Measurements from ENCODE around the gene IFT43.
A peak's percentile ranks its signal among the peaks of the same experiment; 100 is the strongest.

The IFT43 gene

GRCh38 chr14:76055330-76055729 lies 69.8 kb downstream of the IFT43 start:
- no peak for DNase-seq (ENCODE audit: low spot score)
- TF ChIP-seq CTCF (IDR thresholded peaks at IDR 0.05; ENCODE audit: extremely low read depth, insufficient read depth, missing control alignments) = no peak
- in situ Hi-C loops (cut with MboI; ENCODE audit: low pct_unique_long_range_greater_than_20kb, low sequenced_read_pairs, unreplicated experiment) = loop anchor here (10.0 kb wide), 1 partner anchor 299 kb away; no protein-coding TSS in a partner anchor

GRCh38 chr14:76056128-76056527 lies 70.6 kb downstream of the IFT43 start:
- in situ Hi-C loops (cut with MboI; ENCODE audit: low pct_unique_long_range_greater_than_20kb, low sequenced_read_pairs, unreplicated experiment) = loop anchor here (10.0 kb wide), 1 partner anchor 299 kb away; no protein-coding TSS in a partner anchor
- no peak for DNase-seq (ENCODE audit: low spot score)

GRCh38 chr14:76057914-76058313 lies 72.4 kb downstream of the IFT43 start:
- in situ Hi-C loops (cut with MboI; ENCODE audit: low pct_unique_long_range_greater_than_20kb, low sequenced_read_pairs, unreplicated experiment) = loop anchor here (10.0 kb wide), 1 partner anchor 297 kb away; no protein-coding TSS in a partner anchor
- DNase-seq (ENCODE audit: low spot score) = no peak
- TF ChIP-seq CTCF (IDR thresholded peaks at IDR 0.05; ENCODE audit: extremely low read depth, insufficient read depth, missing control alignments) = no peak

More at GRCh38 chr14:76056128-76056527, 70.6 kb downstream of the IFT43 start:
- peak; percentile 36 for TF ChIP-seq CTCF (IDR thresholded peaks at IDR 0.05; ENCODE audit: extremely low read depth, insufficient read depth, missing control alignments)

- in situ Hi-C loops (cut with MboI; ENCODE audit: low pct_unique_long_range_greater_than_20kb, low sequenced_read_pairs, unreplicated experiment) = no loop called here
- no peak for TF ChIP-seq CTCF (IDR thresholded peaks at IDR 0.05; ENCODE audit: extremely low read depth, insufficient read depth, missing control alignments)
- no peak for DNase-seq (ENCODE audit: low spot score)
Observed at GRCh38 chr14:76063327-76063726, 77.8 kb downstream of the IFT43 start.

GRCh38 chr14:76065519-76065918 lies 80.0 kb downstream of the IFT43 start:
- in situ Hi-C loops (cut with MboI; ENCODE audit: low pct_unique_long_range_greater_than_20kb, low sequenced_read_pairs, unreplicated experiment) = no loop called here
- no peak for TF ChIP-seq CTCF (IDR thresholded peaks at IDR 0.05; ENCODE audit: extremely low read depth, insufficient read depth, missing control alignments)

GRCh38 chr14:76067536-76067935 lies 82.0 kb downstream of the IFT43 start:
- in situ Hi-C loops (cut with MboI; ENCODE audit: low pct_unique_long_range_greater_than_20kb, low sequenced_read_pairs, unreplicated experiment) = no loop called here
- DNase-seq (ENCODE audit: low spot score) = no peak
- TF ChIP-seq CTCF (IDR thresholded peaks at IDR 0.05; ENCODE audit: extremely low read depth, insufficient read depth, missing control alignments) = no peak

More at GRCh38 chr14:76065519-76065918, 80.0 kb downstream of the IFT43 start:
- no peak for DNase-seq (ENCODE audit: low spot score)

GRCh38 chr14:76073717-76074116 lies 88.2 kb downstream of the IFT43 start:
- no peak for DNase-seq (ENCODE audit: low spot score)
- in situ Hi-C loops (cut with MboI; ENCODE audit: low pct_unique_long_range_greater_than_20kb, low sequenced_read_pairs, unreplicated experiment) = no loop called here
- no peak for TF ChIP-seq CTCF (IDR thresholded peaks at IDR 0.05; ENCODE audit: extremely low read depth, insufficient read depth, missing control alignments)

Data from GM13977 (cell line).